Astrocyte of the spinal cord (primary cell): ENCODE results near the gene DISC1.

ENCODE experiments used
- DNase-seq: peaks from one replicate; pipeline ENCODE4 v3.0.0; 2011; ENCODE audit warnings: low read depth, low spot score
- H3K4me3 ChIP-seq: 2 replicates; pipeline ENCODE4 v1.5.1; 2011; ENCODE audit warnings: low read depth, mild to moderate bottlenecking, low read length, moderate library complexity
- in situ Hi-C: cut with HindIII; loops from 2 replicates; pipeline ENCODE4 v1.10.0; 2017; ENCODE audit warnings: low sequenced_read_pairs
- TF ChIP-seq, protein P1 (sequence below): IDR thresholded peaks from 2 replicates; pipeline ENCODE4 v1.5.1; 2012; ENCODE audit warnings: low read depth, mild to moderate bottlenecking, low read length, inconsistent platforms

Gene DISC1

DNA sequence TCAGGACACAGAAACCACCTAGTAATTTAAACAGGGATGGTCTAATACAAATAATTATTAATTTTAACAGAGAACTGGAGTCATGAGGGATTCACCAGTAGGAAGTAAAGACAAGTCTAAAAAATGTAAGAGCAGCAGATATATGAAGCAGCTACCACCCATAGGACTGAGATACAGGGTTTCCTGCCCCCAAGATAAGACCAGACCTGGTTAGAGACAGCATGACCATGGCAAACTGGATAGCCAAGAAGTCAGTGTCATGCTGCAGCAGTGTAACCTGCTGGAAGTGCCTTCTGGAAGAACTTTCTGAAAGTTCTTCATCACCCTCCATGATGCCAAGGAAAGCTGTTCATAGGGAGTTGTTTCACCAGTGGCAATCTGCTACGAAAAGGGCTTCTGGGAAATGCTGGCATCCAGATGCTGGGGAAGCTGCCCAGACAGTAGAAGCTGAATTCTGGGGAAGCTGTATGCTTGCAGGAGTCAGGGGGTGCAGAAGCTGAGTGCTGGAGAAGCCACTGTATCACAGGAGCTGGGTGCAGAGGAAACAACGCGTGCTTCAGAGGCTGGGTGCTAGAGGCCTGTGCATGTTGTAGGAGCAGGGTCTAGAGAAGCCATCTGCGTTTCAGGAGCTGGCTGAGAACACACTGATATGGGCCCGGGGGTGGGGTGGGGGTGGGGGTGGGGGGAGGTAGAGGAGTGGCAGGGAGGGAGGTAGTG is 356.4 kb downstream of the DISC1 start:
- no peak overlapping the region for H3K4me3 ChIP-seq
- TF ChIP-seq, protein P1, sequence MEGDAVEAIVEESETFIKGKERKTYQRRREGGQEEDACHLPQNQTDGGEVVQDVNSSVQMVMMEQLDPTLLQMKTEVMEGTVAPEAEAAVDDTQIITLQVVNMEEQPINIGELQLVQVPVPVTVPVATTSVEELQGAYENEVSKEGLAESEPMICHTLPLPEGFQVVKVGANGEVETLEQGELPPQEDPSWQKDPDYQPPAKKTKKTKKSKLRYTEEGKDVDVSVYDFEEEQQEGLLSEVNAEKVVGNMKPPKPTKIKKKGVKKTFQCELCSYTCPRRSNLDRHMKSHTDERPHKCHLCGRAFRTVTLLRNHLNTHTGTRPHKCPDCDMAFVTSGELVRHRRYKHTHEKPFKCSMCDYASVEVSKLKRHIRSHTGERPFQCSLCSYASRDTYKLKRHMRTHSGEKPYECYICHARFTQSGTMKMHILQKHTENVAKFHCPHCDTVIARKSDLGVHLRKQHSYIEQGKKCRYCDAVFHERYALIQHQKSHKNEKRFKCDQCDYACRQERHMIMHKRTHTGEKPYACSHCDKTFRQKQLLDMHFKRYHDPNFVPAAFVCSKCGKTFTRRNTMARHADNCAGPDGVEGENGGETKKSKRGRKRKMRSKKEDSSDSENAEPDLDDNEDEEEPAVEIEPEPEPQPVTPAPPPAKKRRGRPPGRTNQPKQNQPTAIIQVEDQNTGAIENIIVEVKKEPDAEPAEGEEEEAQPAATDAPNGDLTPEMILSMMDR: no peak
- in situ Hi-C loops: no loop called here
- no peak for DNase-seq

- no peak for DNase-seq
- TF ChIP-seq, protein P1: no peak
- in situ Hi-C loops: no loop called here
- H3K4me3 ChIP-seq: no peak overlapping the region
Measured at GRCh38 chr1:231983588-231984193, 357.1 kb downstream of the DISC1 start.

DNA sequence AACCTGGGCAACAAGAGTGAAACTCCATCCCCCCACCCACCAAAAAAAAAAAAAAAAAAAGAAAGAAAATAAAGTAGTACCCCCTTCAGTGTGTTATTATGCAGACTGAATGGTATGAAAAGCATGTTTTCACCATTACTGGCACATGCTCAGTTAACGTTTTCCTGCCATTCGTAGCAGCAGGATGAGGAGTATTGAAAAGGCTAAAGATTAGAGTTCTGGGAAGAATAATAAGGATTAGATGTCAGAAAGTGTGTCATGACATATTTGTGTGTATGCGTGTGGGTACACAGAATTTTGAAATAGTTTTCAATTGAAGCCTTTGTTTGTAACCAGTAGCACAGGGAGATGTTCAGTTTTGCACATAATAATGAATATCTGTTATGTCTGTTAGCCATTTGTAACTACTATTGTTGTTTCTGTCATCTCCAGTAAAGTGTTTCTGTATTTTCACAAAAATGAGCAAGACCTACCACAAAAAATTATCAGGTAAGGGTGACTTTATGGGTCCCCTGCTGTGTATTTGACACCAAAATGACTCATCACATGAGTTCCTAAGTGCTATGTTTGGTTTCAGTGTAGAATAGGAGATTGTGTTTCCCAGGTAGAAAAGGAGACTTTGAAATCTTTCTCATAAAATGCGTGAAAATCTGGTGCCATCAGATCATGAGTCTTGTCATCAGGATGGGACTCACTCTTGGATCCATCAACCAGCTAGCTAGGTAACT is 358.9 kb downstream of the DISC1 start:
- TF ChIP-seq, protein P1: no peak
- DNase-seq: no peak
- in situ Hi-C loops: no loop called here
- no peak overlapping the region for H3K4me3 ChIP-seq

DNA sequence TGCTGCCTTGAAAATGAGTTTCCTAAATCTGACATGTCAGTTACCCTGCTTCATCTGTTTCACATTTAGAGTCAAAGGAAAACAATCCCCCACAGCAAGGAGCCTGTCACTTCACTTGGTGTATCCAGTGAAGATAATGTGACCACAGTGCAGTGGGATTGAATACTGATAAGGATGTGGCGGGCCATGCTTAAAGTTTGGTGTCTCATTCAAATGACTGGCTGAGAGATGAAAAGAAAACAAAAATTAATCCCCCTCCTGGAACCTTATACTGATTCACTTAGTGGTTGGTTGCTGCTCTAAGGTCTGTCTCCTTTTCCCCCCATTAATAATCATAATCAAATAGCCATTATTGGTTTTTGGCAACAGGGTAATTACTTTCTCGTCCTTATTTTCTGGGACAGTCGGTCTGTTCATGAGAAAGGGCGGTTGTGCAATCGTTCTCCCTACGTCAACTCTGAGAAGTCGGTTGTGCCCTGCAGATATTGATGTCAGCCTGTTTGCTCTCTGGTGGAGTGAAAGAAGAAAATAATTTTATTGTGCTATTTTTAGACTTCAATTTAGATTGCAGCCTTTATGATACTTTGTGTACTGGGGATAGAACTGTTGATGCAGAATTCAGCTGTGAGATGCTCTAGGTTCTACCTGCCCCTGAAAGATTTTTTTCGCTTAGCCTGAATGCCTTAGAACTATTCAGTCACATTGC is 360.2 kb downstream of the DISC1 start:
- no peak for DNase-seq
- TF ChIP-seq, protein P1: no peak
- H3K4me3 ChIP-seq: no peak overlapping the region
- in situ Hi-C loops: no loop called here

DNA sequence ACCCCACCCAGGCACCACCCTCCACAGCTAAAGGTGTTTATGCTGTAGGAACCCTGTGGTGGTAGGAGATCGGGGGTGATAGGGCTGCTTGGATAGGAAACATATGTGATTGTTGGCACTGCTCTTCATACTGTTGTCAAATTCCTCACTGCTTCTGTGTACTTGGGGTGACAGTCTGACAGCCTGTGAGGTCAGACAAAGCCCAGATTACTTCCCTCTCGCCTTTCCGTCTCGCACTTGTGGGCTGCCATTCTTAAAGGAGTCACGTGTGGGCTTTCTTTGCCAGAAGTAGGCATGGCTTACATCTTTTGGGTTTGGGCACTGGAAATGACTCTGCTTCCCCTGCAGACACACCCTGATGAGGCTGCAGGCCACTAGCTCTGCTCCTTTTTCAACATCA is 363.8 kb downstream of the DISC1 start:
- no peak overlapping the region for H3K4me3 ChIP-seq
- no peak for DNase-seq
- in situ Hi-C loops: no loop called here
- TF ChIP-seq, protein P1: no peak

DNA sequence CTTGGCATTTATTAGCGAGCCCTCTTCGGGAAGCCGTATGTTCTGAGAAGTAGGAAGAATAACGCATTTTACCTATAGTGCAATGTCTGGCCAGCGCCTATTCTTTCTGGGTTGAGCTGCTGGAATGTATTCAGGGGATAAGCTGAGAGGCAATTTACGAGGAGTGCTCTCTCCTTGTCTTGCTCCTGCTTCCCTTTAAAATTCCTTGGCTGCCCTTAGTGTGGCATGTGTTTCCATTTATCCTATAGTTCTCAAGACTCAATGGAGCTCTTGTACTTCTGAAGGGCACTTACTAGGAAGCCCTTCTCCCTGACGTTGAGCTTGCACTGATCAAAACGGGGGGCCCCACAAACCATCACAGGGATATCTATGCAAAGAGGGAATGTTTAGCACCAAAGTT is 364.6 kb downstream of the DISC1 start:
- no peak for DNase-seq

More for the DNA sequence above, 364.6 kb downstream of the DISC1 start:
- TF ChIP-seq, protein P1: no peak
- no peak overlapping the region for H3K4me3 ChIP-seq
- in situ Hi-C loops: no loop called here
